Gastroesophageal sphincter (tissue), 3 donors: Measurements from ENCODE around the gene BAIAP2.

Experiments used
- POLR2A ChIP-seq, 2 donors: fragments of 450-650 bp; IDR thresholded peaks; one replicate each; pipeline ENCODE4 v1.6.1; 2017; ENCODE audit warnings: antibody characterized with exemption in 2 of 2, mild to moderate bottlenecking in 2 of 2, moderate library complexity in 1 of 2
- TF ChIP-seq, protein P1 (sequence below), 4 experiments: fragments of 200-600 bp in 2 of 4; fragments of 450-650 bp in 2 of 4; sonication (generic) in 1 of 4; IDR thresholded peaks; one replicate each; pipeline ENCODE4 v1.5.1; 2017 to 2019; ENCODE audit warnings: antibody characterized with exemption in 4 of 4, mild to moderate bottlenecking in 2 of 4, moderate library complexity in 2 of 4

DNA sequence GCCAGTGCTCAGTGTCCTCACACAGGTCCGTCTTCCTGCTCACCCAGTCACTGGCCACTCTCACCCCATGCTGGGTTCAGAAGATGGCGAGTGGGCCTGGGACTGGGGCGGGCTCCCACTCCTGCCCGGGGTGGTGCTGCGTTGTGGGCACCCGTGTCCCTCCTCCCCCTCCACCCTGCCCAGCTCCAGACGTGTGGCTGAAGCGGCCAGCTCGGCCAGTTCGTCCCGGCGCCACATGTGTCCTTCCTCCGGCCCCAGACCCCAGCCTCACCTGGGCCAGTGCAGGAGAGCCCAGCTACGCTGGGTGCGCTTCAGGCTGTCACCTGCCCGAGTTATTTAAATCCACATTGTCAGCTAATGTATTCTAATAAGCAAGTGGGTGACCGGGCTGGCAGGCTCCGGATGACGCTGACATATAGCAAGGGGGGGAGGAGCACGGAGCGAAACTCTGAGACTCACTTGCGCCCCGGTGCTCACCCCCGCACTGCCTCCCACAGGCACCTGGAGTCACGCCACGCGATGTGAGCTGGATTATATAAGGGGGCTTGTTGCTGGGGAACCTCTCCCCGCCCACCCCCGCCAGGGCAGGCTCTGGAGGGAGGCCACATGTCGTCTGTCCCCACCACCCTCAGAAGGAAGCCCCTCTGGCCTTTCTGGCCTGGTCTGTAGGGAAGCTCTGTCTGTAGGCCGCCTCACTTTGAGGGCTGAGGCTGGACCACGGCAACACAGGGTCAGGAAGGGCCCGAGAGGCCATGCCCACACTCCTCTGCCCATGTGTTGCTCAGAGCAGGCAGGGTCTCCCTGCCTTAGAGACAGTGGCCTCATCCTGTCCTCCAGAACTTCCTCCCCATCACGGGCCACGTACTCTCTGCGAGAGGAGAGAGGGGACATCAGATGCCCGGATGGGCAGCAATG lies 7.1 kb upstream of the BAIAP2 start:
- TF ChIP-seq, protein P1, sequence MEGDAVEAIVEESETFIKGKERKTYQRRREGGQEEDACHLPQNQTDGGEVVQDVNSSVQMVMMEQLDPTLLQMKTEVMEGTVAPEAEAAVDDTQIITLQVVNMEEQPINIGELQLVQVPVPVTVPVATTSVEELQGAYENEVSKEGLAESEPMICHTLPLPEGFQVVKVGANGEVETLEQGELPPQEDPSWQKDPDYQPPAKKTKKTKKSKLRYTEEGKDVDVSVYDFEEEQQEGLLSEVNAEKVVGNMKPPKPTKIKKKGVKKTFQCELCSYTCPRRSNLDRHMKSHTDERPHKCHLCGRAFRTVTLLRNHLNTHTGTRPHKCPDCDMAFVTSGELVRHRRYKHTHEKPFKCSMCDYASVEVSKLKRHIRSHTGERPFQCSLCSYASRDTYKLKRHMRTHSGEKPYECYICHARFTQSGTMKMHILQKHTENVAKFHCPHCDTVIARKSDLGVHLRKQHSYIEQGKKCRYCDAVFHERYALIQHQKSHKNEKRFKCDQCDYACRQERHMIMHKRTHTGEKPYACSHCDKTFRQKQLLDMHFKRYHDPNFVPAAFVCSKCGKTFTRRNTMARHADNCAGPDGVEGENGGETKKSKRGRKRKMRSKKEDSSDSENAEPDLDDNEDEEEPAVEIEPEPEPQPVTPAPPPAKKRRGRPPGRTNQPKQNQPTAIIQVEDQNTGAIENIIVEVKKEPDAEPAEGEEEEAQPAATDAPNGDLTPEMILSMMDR (IDR thresholded peaks at IDR 0.05) = no peak
- TF ChIP-seq POLR2A (IDR thresholded peaks at IDR 0.05) = no peak
